Keratinocyte (primary cell): Measurements from ENCODE around the gene CD8B2. TPM values are rescaled to one million over a fixed set of nuclear protein-coding genes. Genes with fewer than 3 reads are reported as not detected.
A peak's percentile ranks its signal among the peaks of the same experiment; 100 is the strongest.

ENCODE experiments used
- DNase-seq: peaks from one replicate; pipeline ENCODE4 v3.0.0-alpha.2; 2011; ENCODE audit warnings: low read depth, missing footprints, low spot score
- FAIRE-seq: peaks from 2 replicates; lab custom pipeline; 2011; peaks lifted over from hg19 to GRCh38; lab: Jason Lieb, UNC
- H2AFZ ChIP-seq: 2 replicates; pipeline ENCODE4 v1.6.0; 2012; ENCODE audit warnings: low read length, control low read depth, inconsistent platforms; ENCODE audit not compliant: control insufficient read depth
- H3K27ac ChIP-seq: 2 replicates; pipeline ENCODE4 v1.5.1; 2011; ENCODE audit warnings: low read length; ENCODE audit not compliant: control insufficient read depth, insufficient read depth
- H3K27me3 ChIP-seq: 3 replicates; pipeline ENCODE4 v1.6.0; 2011; ENCODE audit warnings: low read length; ENCODE audit not compliant: control insufficient read depth, insufficient read depth; ENCODE audit errors: extremely low read depth
- H3K36me3 ChIP-seq, 2 experiments: 2 replicates in 1 of 2; 3 replicates in 1 of 2; pipeline ENCODE4 v1.5.1; 2011; ENCODE audit warnings: low read length in 2 of 2, mild to moderate bottlenecking in 1 of 2; ENCODE audit not compliant: control insufficient read depth in 2 of 2, insufficient read depth in 2 of 2; ENCODE audit errors: extremely low read depth in 1 of 2
- H3K4me1 ChIP-seq: 3 replicates; pipeline ENCODE4 v1.5.1; 2011; ENCODE audit warnings: low read length; ENCODE audit not compliant: control insufficient read depth, insufficient read depth; ENCODE audit errors: extremely low read depth
- H3K4me2 ChIP-seq: 3 replicates; pipeline ENCODE4 v1.6.0; 2011; ENCODE audit warnings: low read depth, low read length; ENCODE audit not compliant: control insufficient read depth, insufficient read depth; ENCODE audit errors: extremely low read depth
- H3K4me3 ChIP-seq, 3 experiments: fragments of 200-600 bp in 1 of 3; sonication (generic) in 1 of 3; 2 replicates in 2 of 3; 3 replicates in 1 of 3; pipeline ENCODE4 v1.5.1; 2011 to 2016; ENCODE audit warnings: low read length in 3 of 3, mild to moderate bottlenecking in 3 of 3, control low read depth in 2 of 3, inconsistent platforms in 1 of 3, low read depth in 1 of 3, mixed read lengths in 1 of 3, mixed run types in 1 of 3, moderate library complexity in 1 of 3; ENCODE audit not compliant: control insufficient read depth in 2 of 3, insufficient read depth in 2 of 3; ENCODE audit errors: extremely low read depth in 1 of 3
- H3K79me2 ChIP-seq: 2 replicates; pipeline ENCODE4 v1.6.0; 2012; ENCODE audit warnings: low read length; ENCODE audit not compliant: control insufficient read depth, insufficient read depth
- H3K9ac ChIP-seq: 3 replicates; pipeline ENCODE4 v1.6.0; 2011; ENCODE audit warnings: low read length; ENCODE audit not compliant: control insufficient read depth, insufficient read depth; ENCODE audit errors: extremely low read depth
- H3K9me1 ChIP-seq: 3 replicates; pipeline ENCODE4 v1.6.0; 2011; ENCODE audit warnings: low read length; ENCODE audit not compliant: control insufficient read depth, insufficient read depth; ENCODE audit errors: extremely low read depth
- H3K9me3 ChIP-seq: 2 replicates; pipeline ENCODE4 v1.5.1; 2012; ENCODE audit warnings: low read depth, low read length; ENCODE audit not compliant: control insufficient read depth
- H4K20me1 ChIP-seq: 3 replicates; pipeline ENCODE4 v1.6.0; 2011; ENCODE audit warnings: low read length; ENCODE audit not compliant: control insufficient read depth, insufficient read depth; ENCODE audit errors: extremely low read depth
- EZH2 ChIP-seq: IDR thresholded peaks from one replicate; pipeline ENCODE4 v1.6.1; 2012; ENCODE audit warnings: inconsistent platforms, mild to moderate bottlenecking, low read length, moderate library complexity
- dilution Hi-C: fragments of 300-500 bp; cut with MboI; formaldehyde crosslinking; loops from one replicate; pipeline ENCODE4 v1.7.0; 2020; ENCODE audit warnings: low sequenced_read_pairs; ENCODE audit not compliant: extremely low pct_ligation_motif_present
- polyA plus RNA-seq, 5 experiments: library from polyadenylated mRNA; depleted of rRNA in 3 of 5; stranded (reverse) in 3 of 5; stranded (forward) in 1 of 5; unstranded in 1 of 5; fragments of >200 nt; gene quantifications; 1 replicate in 1 of 5; 2 replicates in 3 of 5; 3 replicates in 1 of 5; pipeline versions ENCODE4 v1.2.1 to v1.2.3, GENCODE V29; 2011 to 2012; ENCODE audit warnings: missing spikeins in 2 of 5, low read depth in 1 of 5, low replicate concordance in 1 of 5
- TF ChIP-seq, protein P1 (sequence below), 3 experiments: IDR thresholded peaks in 1 of 3; conservative IDR thresholded peaks in 1 of 3; optimal IDR thresholded peaks in 1 of 3; 2 replicates in 2 of 3; 3 replicates in 1 of 3; pipeline versions ENCODE3 to v1.5.1; 2011; ENCODE audit warnings: low read length in 3 of 3, mild to moderate bottlenecking in 3 of 3, moderate library complexity in 2 of 3, control low read depth in 1 of 3, inconsistent platforms in 1 of 3; ENCODE audit not compliant: insufficient read depth in 2 of 3; ENCODE audit errors: extremely low read depth in 1 of 3

CD8B2 gene
- polyA plus RNA-seq, 1 donor (not counting 4 experiments of a cell fraction or from before 2014, with no cell fraction given) = not detected

DNA sequence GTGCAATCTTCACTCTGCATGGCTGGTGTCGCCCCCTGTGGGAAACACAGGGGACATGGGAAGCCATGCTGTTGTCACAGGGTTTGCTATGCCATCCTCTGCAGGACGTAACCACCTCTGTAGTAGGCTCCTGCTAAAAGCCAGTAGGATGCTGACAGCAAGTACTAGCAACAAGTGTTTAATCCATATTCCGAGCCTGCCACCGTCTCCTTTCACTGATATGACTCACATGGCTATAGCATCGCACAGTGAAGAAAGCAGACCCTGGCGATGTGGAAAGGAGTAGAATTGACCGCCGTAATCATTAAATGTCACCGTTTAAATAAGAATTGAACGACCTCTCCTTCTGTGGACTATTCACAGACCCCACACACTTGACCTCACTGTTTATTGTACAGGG lies 57.8 kb downstream of the CD8B2 start:
- H3K36me3 ChIP-seq = no peaks in the 10 kb centered on the region
- peaks cover 4% of the 10 kb centered on the region for H3K4me1 ChIP-seq
- H4K20me1 ChIP-seq = no peaks in the 10 kb centered on the region
- H3K27ac ChIP-seq = no peak overlapping the region
- no peak overlapping the region for H2AFZ ChIP-seq
- H3K9me1 ChIP-seq = no peaks in the 10 kb centered on the region
- H3K9ac ChIP-seq = no peak overlapping the region
- H3K4me3 ChIP-seq = no peak overlapping the region
- dilution Hi-C loops = no loop called here
- H3K4me2 ChIP-seq = no peak overlapping the region
- TF ChIP-seq, protein P1, sequence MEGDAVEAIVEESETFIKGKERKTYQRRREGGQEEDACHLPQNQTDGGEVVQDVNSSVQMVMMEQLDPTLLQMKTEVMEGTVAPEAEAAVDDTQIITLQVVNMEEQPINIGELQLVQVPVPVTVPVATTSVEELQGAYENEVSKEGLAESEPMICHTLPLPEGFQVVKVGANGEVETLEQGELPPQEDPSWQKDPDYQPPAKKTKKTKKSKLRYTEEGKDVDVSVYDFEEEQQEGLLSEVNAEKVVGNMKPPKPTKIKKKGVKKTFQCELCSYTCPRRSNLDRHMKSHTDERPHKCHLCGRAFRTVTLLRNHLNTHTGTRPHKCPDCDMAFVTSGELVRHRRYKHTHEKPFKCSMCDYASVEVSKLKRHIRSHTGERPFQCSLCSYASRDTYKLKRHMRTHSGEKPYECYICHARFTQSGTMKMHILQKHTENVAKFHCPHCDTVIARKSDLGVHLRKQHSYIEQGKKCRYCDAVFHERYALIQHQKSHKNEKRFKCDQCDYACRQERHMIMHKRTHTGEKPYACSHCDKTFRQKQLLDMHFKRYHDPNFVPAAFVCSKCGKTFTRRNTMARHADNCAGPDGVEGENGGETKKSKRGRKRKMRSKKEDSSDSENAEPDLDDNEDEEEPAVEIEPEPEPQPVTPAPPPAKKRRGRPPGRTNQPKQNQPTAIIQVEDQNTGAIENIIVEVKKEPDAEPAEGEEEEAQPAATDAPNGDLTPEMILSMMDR (optimal IDR thresholded peaks at IDR 0.05 in 1 of 3, IDR thresholded peaks at IDR 0.05 in 1 of 3, conservative IDR thresholded peaks at IDR 0.05 in 1 of 3; ENCODE audit: extremely low read depth in 1 of 3, insufficient read depth in 2 of 3, low read length in 3 of 3) = peak in 1 of 3 experiments; percentile 26
- no peak for TF ChIP-seq EZH2
- no peaks in the 10 kb centered on the region for H3K79me2 ChIP-seq
- DNase-seq = no peak
- H3K27me3 ChIP-seq = no peaks in the 10 kb centered on the region
- FAIRE-seq = no peak
- H3K9me3 ChIP-seq = no peaks in the 10 kb centered on the region

DNA sequence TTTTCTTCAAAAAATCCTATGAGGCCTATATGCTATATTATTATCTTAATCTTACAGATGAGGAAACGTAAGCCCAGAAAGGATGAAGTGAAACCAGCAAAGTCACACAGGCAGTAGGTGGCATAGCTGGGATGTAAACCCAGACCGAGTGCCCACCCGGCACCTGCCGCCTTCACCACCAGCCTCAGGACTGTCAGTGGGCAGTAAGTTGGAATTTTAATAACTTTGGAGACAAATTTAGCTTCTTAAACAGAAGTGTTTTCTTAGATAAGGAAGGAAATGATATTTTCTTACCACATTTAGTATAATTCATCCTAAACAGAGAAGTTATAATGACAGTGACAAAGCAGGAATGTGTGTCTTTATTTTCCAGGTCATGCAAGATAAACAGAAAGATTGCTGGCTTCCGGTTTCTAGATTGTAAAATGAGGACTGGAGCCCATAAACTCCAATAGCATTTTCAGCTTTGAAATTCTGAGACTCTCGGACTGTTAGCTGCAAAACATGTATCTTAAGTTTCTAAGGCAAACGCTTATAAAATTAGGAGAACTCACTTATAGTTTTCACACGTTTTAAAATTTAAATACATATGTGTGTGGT lies 59.3 kb downstream of the CD8B2 start:
- no peak overlapping the region for H3K4me3 ChIP-seq
- TF ChIP-seq EZH2 = no peak
- TF ChIP-seq, protein P1 (optimal IDR thresholded peaks at IDR 0.05 in 1 of 3, IDR thresholded peaks at IDR 0.05 in 1 of 3, conservative IDR thresholded peaks at IDR 0.05 in 1 of 3; ENCODE audit: extremely low read depth in 1 of 3, insufficient read depth in 2 of 3, low read length in 3 of 3) = no peak
- FAIRE-seq = no peak
- H3K9me3 ChIP-seq = no peaks in the 10 kb centered on the region
- no peak overlapping the region for H2AFZ ChIP-seq
- no peak overlapping the region for H3K27ac ChIP-seq
- DNase-seq = no peak
- H3K9ac ChIP-seq = no peak overlapping the region
- H3K4me2 ChIP-seq = no peak overlapping the region
- peaks cover 4% of the 10 kb centered on the region for H3K4me1 ChIP-seq
- no peaks in the 10 kb centered on the region for H3K9me1 ChIP-seq
- no peaks in the 10 kb centered on the region for H4K20me1 ChIP-seq
- dilution Hi-C loops = no loop called here
- H3K27me3 ChIP-seq = no peaks in the 10 kb centered on the region
- no peaks in the 10 kb centered on the region for H3K36me3 ChIP-seq
- H3K79me2 ChIP-seq = no peaks in the 10 kb centered on the region
